Measurements from ENCODE around the gene LRTM2. TPM values are rescaled to one million over a fixed set of nuclear protein-coding genes. Genes with fewer than 3 reads are reported as not detected.

LRTM2 gene
- total RNA-seq, 1 experiment from 2014 or later = 0.07 TPM

- Histone ChIP-seq H3K9me3 (ENCODE audit: control insufficient read depth in 1 of 2, insufficient read depth in 1 of 2, low read depth in 1 of 2, low read length in 2 of 2) (no peaks in the 10 kb centered on the region), H3K79me2 (ENCODE audit: insufficient read depth, low read length) (no peaks in the 10 kb centered on the region), H3K4me1 (ENCODE audit: control insufficient read depth in 1 of 2, insufficient read depth in 2 of 2, low read length in 2 of 2) (peaks cover 4 to 5% of the 10 kb centered on the region in 2 experiments; a peak in 2 of 4 replicates), H3K9me2 (ENCODE audit: insufficient read depth) (no peaks in the 10 kb centered on the region), H3K9ac (ENCODE audit: low read length) (0 out of 2 replicates have a peak overlapping the region, but pooled peaks have one; percentile 5), H3K4me3 (replicated peaks in 1 of 2; ENCODE audit: low read depth in 1 of 2, low read length in 2 of 2) (no peak overlapping the region), H2AFZ (ENCODE audit: low read depth, low read length, poor library complexity, severe bottlenecking) (peak overlapping the region; percentile 41), H3K4me2 (ENCODE audit: low read length) (peak overlapping the region; percentile 42), H4K20me1 (ENCODE audit: insufficient read depth) (no peaks in the 10 kb centered on the region), H3K27ac (ENCODE audit: low read depth, low read length) (peak overlapping the region; percentile 43; the same call in 1 of the 2 replicates), H3K36me3 (ENCODE audit: control insufficient read depth in 1 of 2, insufficient read depth in 2 of 2, low read length in 2 of 2) (no peaks in the 10 kb centered on the region), H3K27me3 (ENCODE audit: insufficient read depth, low read length) (no peaks in the 10 kb centered on the region)
- ATAC-seq (peak; percentile 96), DNase-seq (ENCODE audit: low read depth, low spot score) (peak; percentile 75)
- intact Hi-C loops (cut with micrococcal nuclease) = no loop called here
- TSS peak; percentile 94 for BruUV-seq (replicated peaks)
- CTCF ChIA-PET = no interaction called here
- RAD21 ChIA-PET (ENCODE audit: low non-redundant PET in 1 of 2, low total read pairs in 2 of 2, uncharacterized antibody in 2 of 2, unreplicated experiment in 2 of 2) = no interaction called here
- POLR2A ChIA-PET = no interaction called here
- TF ChIP-seq FOSL1 (IDR thresholded peaks at IDR 0.05; ENCODE audit: low read depth) (no peak), YY1 (IDR thresholded peaks at IDR 0.05; ENCODE audit: extremely low read depth, insufficient replicate concordance, low read depth, low read length) (peak; percentile 91), ZFX (IDR thresholded peaks at IDR 0.05) (peak; percentile 33; the same call in 1 of the 2 replicates), CEBPB (IDR thresholded peaks at IDR 0.05; ENCODE audit: low read depth) (no peak), EZH2phosphoT487 (IDR thresholded peaks at IDR 0.05; ENCODE audit: borderline replicate concordance) (no peak), SIN3A (IDR thresholded peaks at IDR 0.05; ENCODE audit: low read depth) (no peak), ZNF274 (IDR thresholded peaks at IDR 0.05; ENCODE audit: low read depth, low read length) (no peak), ELF1 (IDR thresholded peaks at IDR 0.05; ENCODE audit: borderline replicate concordance, low read depth) (peak; percentile 86), JUND (IDR thresholded peaks at IDR 0.05) (no peak), EGR1 (IDR thresholded peaks at IDR 0.05; ENCODE audit: low read depth) (no peak), POLR2AphosphoS5 (IDR thresholded peaks at IDR 0.05; ENCODE audit: low read depth, low read length) (peak; percentile 78), RAD21 (IDR thresholded peaks at IDR 0.05; ENCODE audit: low read depth) (no peak), EZH2 (IDR thresholded peaks at IDR 0.05) (no peak), SP1 (IDR thresholded peaks at IDR 0.05; ENCODE audit: low read depth) (peak; percentile 80), POLR2A (IDR thresholded peaks at IDR 0.05; ENCODE audit: borderline replicate concordance, extremely low read depth, insufficient read depth, insufficient read length) (peak; percentile 59), CTCF (IDR thresholded peaks at IDR 0.05 in 2 of 3, conservative IDR thresholded peaks at IDR 0.05 in 1 of 3; ENCODE audit: borderline replicate concordance in 1 of 3, insufficient read depth in 1 of 3, low read depth in 2 of 3, low read length in 2 of 3) (no peak), MAX (IDR thresholded peaks at IDR 0.05) (peak; percentile 67; the same call in 1 of the 2 replicates), CBX3 (IDR thresholded peaks at IDR 0.05; ENCODE audit: low read depth) (no peak), ATF3 (IDR thresholded peaks at IDR 0.05) (no peak), REST (IDR thresholded peaks at IDR 0.05; ENCODE audit: low read depth) (no peak)
Measured at GRCh38 chr12:1804545-1805332, 15.6 kb upstream of the LRTM2 start.
